ENCODE results near the gene KLHDC8B. TPM values are rescaled to one million over a fixed set of nuclear protein-coding genes. Genes with fewer than 3 reads are reported as not detected.
"Not testable (repeated sequence)": the region's sequence is repeated elsewhere in the genome, so short reads cannot be mapped to it uniquely, and the experiment has no call there.

KLHDC8B gene
- total RNA-seq, 1 donor from 2014 or later: 1.2 TPM

DNA sequence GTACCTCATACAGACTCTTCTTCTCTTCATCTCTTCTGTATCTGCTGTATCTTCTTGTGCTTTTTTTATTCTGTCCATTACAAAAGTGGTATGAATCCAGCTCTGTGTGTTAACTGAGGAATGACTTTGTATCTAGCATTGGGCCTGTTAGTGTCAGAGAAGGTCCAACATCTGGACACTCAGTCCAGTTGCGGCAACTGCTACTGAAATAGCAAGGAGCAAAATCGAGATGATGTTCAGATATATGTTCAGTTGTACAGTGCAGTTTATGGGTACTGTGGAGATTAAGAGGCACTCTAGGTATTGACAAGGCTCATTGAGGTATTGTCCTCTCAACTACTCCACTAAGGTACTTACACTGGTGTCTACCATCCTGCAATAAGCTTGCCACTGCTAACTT is 42.6 kb downstream of the KLHDC8B start:
- Mint-ChIP-seq H3K27ac (no peak overlapping the region), H3K4me1 (no peaks in the 10 kb centered on the region), H3K9me3 (peaks cover 6% of the 10 kb centered on the region), H3K27me3 (peaks cover 7% of the 10 kb centered on the region), H3K36me3 (ENCODE audit: low read depth) (no peaks in the 10 kb centered on the region), H3K4me3 (no peak overlapping the region)
- CTCF ChIA-PET: no interaction called here
- no peak for ATAC-seq (ENCODE audit: low read depth)
- intact Hi-C loops (cut with micrococcal nuclease): no loop called here
- POLR2A ChIA-PET: no interaction called here
- DNase-seq: no peak
- TF ChIP-seq, protein P1, sequence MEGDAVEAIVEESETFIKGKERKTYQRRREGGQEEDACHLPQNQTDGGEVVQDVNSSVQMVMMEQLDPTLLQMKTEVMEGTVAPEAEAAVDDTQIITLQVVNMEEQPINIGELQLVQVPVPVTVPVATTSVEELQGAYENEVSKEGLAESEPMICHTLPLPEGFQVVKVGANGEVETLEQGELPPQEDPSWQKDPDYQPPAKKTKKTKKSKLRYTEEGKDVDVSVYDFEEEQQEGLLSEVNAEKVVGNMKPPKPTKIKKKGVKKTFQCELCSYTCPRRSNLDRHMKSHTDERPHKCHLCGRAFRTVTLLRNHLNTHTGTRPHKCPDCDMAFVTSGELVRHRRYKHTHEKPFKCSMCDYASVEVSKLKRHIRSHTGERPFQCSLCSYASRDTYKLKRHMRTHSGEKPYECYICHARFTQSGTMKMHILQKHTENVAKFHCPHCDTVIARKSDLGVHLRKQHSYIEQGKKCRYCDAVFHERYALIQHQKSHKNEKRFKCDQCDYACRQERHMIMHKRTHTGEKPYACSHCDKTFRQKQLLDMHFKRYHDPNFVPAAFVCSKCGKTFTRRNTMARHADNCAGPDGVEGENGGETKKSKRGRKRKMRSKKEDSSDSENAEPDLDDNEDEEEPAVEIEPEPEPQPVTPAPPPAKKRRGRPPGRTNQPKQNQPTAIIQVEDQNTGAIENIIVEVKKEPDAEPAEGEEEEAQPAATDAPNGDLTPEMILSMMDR (IDR thresholded peaks at IDR 0.05): no peak

DNA sequence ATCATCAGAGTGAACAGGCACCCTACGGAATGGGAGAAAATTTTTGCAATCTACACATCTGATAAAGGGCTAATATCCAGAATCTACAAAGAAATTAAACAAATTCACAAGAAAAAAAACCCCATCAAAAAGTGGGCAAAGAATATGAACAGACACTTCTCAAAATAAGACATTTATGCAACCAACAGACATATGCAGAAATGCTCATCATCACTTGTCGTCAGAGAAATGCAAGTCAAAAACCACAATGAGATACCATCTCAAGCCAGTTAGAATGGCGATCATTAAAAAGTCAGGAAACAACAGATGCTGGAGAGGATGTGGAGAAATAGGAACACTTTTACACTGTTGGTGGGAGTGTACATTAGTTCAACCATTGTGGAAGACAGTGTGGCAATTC is 45.3 kb downstream of the KLHDC8B start:
- H3K4me3 Mint-ChIP-seq; H3K9me3 Mint-ChIP-seq; CTCF ChIA-PET; intact Hi-C loops (cut with micrococcal nuclease); ATAC-seq (ENCODE audit: low read depth); H3K36me3 Mint-ChIP-seq (ENCODE audit: low read depth); H3K4me1 Mint-ChIP-seq; POLR2A ChIA-PET; DNase-seq; H3K27ac Mint-ChIP-seq: not testable (repeated sequence)
- H3K27me3 Mint-ChIP-seq: peaks cover 15% of the 10 kb centered on the region

DNA sequence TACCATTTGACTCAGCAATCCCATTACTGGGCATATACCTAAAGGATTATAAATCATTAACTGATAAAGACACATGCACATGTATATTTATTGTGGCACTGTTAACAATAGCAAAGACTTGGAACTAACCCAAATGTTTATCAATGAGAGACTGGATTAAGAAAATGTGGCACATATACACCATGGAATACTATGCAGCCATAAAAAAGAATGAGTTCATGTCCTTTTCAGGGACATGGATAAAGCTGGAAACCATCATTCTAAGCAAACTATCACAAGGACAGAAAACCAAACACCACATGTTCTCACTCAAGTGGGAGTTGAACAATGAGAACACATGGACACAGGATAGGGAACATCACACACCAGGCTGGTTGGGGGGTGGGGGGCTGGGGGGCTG is 45.7 kb downstream of the KLHDC8B start:
- intact Hi-C loops (cut with micrococcal nuclease); H3K27ac Mint-ChIP-seq; H3K36me3 Mint-ChIP-seq (ENCODE audit: low read depth); H3K4me3 Mint-ChIP-seq; DNase-seq; H3K9me3 Mint-ChIP-seq; POLR2A ChIA-PET; ATAC-seq (ENCODE audit: low read depth); CTCF ChIA-PET; H3K4me1 Mint-ChIP-seq: not testable (repeated sequence)
- peaks cover 15% of the 10 kb centered on the region for H3K27me3 Mint-ChIP-seq

DNA sequence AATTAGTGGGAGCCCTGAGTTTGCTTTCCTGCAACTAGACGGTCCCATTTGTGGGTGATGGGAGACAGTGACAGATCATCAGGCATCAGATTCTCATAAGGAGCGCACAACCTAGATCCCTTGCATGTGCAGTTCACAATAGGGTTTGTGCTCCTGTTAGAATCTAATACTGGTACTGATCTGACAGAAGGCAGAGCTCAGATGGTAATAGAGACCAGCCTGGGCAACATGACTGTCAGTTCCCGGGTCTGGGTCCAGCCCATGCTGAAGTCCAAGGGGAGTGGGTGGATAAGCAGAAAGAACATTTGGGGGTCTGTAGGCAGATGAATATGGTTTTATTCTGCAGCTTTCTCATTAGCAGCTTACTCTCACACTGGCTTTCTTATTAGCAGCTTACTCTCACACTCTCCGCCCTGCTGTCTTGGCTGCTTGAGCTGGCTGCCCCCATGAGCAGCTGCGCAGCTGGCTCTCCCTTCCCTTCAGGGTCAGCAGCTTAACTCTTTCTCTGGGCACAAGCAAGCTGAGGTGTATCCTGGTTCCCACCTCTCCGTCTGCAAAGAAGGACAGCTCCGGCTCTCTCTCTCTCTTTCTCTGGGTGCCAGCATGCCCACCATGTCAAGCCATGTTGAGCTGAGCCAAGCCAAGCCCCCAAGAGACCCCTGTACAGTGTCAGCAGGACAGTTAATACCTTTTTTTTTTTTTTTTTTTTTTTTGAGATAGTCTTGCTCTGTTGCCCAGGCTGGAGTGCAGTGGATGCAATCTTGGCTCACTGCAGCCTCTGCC is 46.5 kb downstream of the KLHDC8B start:
- Mint-ChIP-seq H3K27me3 (peaks cover 15% of the 10 kb centered on the region), H3K4me1 (no peaks in the 10 kb centered on the region), H3K4me3 (no peak overlapping the region), H3K9me3 (peaks cover 6% of the 10 kb centered on the region), H3K36me3 (ENCODE audit: low read depth) (no peaks in the 10 kb centered on the region), H3K27ac (no peak overlapping the region)
- TF ChIP-seq, protein P1 (IDR thresholded peaks at IDR 0.05): no peak
- POLR2A ChIA-PET: no interaction called here
- CTCF ChIA-PET: no interaction called here
- ATAC-seq (ENCODE audit: low read depth) (no peak), DNase-seq (no peak)
- intact Hi-C loops (cut with micrococcal nuclease): no loop called here

DNA sequence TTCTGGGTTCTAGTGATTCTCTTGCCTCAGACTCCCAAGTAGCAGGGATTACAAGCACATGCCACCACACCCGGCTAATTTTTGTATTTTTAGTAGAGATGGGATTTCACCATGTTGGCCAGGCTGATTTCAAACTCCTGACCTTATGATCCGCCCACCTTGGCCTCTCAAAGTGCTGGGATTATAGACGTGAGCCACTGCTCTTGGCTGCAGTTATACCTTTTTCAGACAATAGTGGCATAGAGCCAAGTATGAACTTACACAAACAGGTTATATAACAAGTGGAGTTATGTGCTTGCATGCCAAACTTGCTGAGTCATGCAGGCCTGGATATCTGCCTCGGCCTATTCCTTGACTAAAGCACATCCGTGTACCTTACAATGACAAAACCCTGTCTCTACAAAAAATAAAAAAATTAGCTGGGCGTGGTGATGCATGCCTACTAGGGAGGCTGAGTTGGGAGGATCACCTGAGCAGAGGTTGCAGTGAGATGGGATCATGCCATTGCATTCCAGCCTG is 47.1 kb downstream of the KLHDC8B start:
- CTCF ChIA-PET; H3K36me3 Mint-ChIP-seq (ENCODE audit: low read depth); H3K4me3 Mint-ChIP-seq; H3K27ac Mint-ChIP-seq; H3K4me1 Mint-ChIP-seq; ATAC-seq (ENCODE audit: low read depth); POLR2A ChIA-PET; DNase-seq; H3K9me3 Mint-ChIP-seq; intact Hi-C loops (cut with micrococcal nuclease): not testable (repeated sequence)
- H3K27me3 Mint-ChIP-seq: peaks cover 15% of the 10 kb centered on the region

DNA sequence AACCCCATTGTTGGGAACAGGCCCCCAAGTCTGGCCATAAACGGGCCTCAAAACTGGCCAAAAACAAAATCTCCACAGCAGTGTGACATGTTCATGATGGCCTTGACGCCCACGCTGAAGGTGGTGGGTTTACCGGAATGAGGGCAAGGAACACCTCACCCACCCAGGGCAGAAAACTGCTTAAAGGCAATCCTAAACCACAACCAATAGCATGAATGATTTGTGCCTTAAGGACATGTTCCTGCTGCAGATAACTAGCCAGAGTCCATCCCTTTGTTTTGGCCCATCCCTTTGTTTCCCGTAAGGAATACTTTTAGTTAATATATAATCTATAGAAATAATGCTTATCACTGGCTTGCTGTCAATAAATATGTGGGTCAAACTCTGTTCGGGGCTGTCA is 47.7 kb downstream of the KLHDC8B start:
- TF ChIP-seq, protein P1 (IDR thresholded peaks at IDR 0.05): no peak
- ATAC-seq (ENCODE audit: low read depth): no peak
- POLR2A ChIA-PET: no interaction called here
- Mint-ChIP-seq H3K4me3 (no peak overlapping the region), H3K4me1 (no peaks in the 10 kb centered on the region), H3K9me3 (peaks cover 6% of the 10 kb centered on the region), H3K27me3 (peaks cover 14% of the 10 kb centered on the region), H3K36me3 (ENCODE audit: low read depth) (no peaks in the 10 kb centered on the region), H3K27ac (no peak overlapping the region)
- CTCF ChIA-PET: no interaction called here
- DNase-seq: no peak
- intact Hi-C loops (cut with micrococcal nuclease): no loop called here

DNA sequence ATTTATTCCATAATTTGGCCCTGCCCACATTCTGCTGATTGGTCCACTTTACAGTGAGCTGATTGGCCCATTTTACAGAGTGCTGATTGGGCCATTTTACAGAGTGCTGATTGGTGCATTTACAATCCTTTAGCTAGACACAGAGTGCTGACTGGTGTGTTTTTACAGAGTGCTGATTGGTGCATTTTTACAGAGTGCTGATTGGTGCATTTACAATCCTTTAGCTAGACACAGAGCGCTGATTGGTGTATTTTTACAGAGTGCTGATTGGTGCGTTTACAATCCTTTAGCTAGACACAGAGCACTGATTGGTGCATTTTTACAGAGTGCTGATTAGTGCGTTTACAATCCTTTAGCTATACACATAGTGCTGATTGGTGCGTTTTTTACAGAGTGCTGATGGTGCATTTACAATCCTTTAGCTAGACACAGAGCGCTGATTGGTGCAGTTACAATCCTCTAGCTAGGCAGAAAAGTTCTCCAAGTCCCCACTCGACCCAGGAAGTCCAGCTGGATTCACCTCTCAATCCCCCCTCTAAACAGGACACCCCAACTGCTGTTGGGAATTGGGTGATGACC is 49.7 kb downstream of the KLHDC8B start:
- ATAC-seq (ENCODE audit: low read depth); DNase-seq; H3K4me3 Mint-ChIP-seq; CTCF ChIA-PET; H3K36me3 Mint-ChIP-seq (ENCODE audit: low read depth); H3K9me3 Mint-ChIP-seq; intact Hi-C loops (cut with micrococcal nuclease); H3K4me1 Mint-ChIP-seq; POLR2A ChIA-PET; H3K27ac Mint-ChIP-seq: not testable (repeated sequence)
- peaks cover 14% of the 10 kb centered on the region for H3K27me3 Mint-ChIP-seq
